A673 (cell line): Measurements from ENCODE around the gene TRAF6.

ENCODE experiments used
- EZH2 ChIP-seq: fragments of 200-600 bp; sonication (generic); IDR thresholded peaks from 2 replicates; pipeline ENCODE4 v1.6.1; 2017; ENCODE audit warnings: borderline replicate concordance, low read depth, mild to moderate bottlenecking, mixed read lengths, antibody characterized with exemption, low read length; ENCODE audit not compliant: poor library complexity, severe bottlenecking
- TF ChIP-seq, protein P1 (sequence below): fragments of 300-800, 200-600 bp; sonication (generic); conservative IDR thresholded peaks from 2 replicates; pipeline ENCODE4 v1.5.1; 2017; ENCODE audit warnings: low read depth, mild to moderate bottlenecking, antibody characterized with exemption, low read length, moderate library complexity, mixed read lengths

DNA sequence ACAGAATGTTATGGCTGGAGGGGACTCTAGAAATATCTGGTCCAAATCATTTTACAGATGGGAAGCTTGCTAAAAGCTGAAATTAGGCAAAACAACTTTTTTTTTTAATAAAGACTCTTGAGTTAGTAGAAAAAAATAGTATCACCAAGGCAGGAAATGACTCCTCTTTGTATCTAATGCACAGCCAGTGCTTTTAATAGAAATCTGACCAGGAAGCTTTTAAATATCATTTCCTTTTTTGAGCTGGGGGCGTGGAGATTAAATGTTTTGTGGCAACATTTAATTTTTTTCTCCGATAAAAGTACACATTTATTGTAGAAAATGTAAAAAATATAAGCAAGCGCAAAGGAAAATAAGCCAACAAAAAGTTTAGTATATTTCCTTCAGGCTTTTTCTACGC lies 22.5 kb downstream of the TRAF6 start:
- no peak for TF ChIP-seq EZH2
- TF ChIP-seq, protein P1, sequence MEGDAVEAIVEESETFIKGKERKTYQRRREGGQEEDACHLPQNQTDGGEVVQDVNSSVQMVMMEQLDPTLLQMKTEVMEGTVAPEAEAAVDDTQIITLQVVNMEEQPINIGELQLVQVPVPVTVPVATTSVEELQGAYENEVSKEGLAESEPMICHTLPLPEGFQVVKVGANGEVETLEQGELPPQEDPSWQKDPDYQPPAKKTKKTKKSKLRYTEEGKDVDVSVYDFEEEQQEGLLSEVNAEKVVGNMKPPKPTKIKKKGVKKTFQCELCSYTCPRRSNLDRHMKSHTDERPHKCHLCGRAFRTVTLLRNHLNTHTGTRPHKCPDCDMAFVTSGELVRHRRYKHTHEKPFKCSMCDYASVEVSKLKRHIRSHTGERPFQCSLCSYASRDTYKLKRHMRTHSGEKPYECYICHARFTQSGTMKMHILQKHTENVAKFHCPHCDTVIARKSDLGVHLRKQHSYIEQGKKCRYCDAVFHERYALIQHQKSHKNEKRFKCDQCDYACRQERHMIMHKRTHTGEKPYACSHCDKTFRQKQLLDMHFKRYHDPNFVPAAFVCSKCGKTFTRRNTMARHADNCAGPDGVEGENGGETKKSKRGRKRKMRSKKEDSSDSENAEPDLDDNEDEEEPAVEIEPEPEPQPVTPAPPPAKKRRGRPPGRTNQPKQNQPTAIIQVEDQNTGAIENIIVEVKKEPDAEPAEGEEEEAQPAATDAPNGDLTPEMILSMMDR: no peak
